GM13976 (cell line): ENCODE data around the gene COL28A1.

ENCODE experiments used
- DNase-seq: peaks from one replicate; pipeline ENCODE4 v3.0.0; 2012; ENCODE audit warnings: low spot score
- in situ Hi-C: fragments of 300-500 bp; cut with MboI; formaldehyde crosslinking; loops from one replicate; pipeline ENCODE4 v1.12.0; 2022; ENCODE audit warnings: low sequenced_read_pairs, mixed read lengths, inconsistent platforms; ENCODE audit not compliant: unreplicated experiment
- TF ChIP-seq, protein P1 (sequence below): IDR thresholded peaks from 2 replicates; pipeline ENCODE4 v1.5.1; 2012; ENCODE audit warnings: borderline replicate concordance, mild to moderate bottlenecking; ENCODE audit not compliant: insufficient read depth; ENCODE audit errors: extremely low read depth, missing control alignments, control extremely low read depth

COL28A1 gene

DNA sequence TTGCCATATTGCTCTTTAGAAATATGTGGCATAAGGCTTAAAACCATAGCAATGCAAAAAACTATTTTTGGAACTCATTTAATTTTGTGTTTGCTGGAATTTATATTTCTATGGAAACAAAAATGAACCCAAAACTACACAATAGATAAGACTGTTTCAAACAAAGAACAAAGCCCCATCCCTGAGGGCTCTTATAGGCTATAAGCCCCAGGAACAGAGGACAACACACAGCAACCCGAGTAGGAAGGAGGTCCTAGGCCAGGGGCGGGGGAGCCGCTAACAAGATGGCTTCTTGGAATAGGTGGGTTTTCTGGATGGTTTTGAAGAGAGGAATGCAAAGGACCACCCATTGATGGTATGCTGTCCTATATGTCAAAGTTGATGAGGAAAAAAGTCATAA, 8.6 kb downstream of the COL28A1 start:
- TF ChIP-seq, protein P1, sequence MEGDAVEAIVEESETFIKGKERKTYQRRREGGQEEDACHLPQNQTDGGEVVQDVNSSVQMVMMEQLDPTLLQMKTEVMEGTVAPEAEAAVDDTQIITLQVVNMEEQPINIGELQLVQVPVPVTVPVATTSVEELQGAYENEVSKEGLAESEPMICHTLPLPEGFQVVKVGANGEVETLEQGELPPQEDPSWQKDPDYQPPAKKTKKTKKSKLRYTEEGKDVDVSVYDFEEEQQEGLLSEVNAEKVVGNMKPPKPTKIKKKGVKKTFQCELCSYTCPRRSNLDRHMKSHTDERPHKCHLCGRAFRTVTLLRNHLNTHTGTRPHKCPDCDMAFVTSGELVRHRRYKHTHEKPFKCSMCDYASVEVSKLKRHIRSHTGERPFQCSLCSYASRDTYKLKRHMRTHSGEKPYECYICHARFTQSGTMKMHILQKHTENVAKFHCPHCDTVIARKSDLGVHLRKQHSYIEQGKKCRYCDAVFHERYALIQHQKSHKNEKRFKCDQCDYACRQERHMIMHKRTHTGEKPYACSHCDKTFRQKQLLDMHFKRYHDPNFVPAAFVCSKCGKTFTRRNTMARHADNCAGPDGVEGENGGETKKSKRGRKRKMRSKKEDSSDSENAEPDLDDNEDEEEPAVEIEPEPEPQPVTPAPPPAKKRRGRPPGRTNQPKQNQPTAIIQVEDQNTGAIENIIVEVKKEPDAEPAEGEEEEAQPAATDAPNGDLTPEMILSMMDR: no peak
- in situ Hi-C loops: no loop called here
- no peak for DNase-seq

DNA sequence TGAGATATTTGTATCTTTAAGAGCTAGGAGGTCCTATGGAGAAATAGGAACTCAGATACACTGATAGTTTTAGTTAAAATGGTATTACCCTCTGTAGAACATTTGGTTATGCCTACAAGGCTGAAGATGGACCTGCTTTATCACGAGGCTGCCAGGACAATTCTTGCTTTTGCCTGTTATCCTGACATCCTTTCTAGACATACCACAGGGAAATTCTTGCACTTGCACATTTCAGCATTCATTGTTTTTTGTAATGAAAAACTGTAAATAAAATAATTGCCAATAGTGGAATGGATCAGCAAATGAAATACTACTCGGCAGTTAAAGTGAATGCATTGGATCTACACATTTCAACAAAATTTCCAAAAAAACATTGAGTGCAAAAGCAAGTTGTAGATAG, 9.7 kb downstream of the COL28A1 start:
- DNase-seq: no peak
- TF ChIP-seq, protein P1: no peak
- in situ Hi-C loops: no loop called here

- in situ Hi-C loops: no loop called here
- TF ChIP-seq, protein P1: no peak
- no peak for DNase-seq
These were observed 11.6 kb downstream of the COL28A1 start for GRCh38 chr7:7524121-7524520.

DNA sequence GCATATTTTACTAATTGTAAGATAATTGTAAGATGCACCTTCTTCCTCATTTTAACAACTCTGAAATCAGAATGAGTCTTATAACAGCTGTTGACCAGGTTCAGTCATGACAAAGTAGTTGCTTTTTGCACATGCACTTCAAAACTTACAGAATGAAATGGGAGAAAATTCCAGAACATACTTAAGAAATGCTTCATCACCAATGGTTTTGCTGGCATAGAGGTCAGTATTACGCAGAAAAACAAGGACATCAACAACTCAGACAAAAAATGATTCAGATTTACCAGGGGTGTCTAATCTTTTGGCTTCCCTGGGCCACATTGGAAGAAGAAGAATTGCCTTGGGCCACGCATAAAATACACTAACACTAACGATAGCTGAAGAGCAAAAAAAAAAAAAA, 13.3 kb downstream of the COL28A1 start:
- in situ Hi-C loops: no loop called here
- DNase-seq: no peak
- TF ChIP-seq, protein P1: no peak

DNA sequence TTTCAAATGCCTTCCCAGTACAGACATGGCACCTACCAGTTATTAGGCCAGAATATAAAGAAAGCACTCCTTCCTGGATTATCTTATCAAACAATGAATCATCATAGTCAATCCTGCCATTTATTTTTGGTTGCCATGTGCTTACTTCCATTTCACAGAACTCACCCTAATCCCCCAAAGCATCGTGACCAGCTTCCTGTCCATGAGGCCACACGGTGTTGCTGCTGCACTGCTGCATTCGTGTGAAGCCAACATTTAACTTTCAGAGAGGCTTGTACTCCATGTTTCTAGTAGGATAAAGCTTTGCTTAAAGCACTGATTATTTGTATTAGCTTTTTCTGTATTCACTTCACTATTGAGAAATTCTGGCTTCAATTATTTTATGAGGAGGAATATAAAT, 14.4 kb downstream of the COL28A1 start:
- DNase-seq: no peak
- TF ChIP-seq, protein P1: no peak
- in situ Hi-C loops: no loop called here

DNA sequence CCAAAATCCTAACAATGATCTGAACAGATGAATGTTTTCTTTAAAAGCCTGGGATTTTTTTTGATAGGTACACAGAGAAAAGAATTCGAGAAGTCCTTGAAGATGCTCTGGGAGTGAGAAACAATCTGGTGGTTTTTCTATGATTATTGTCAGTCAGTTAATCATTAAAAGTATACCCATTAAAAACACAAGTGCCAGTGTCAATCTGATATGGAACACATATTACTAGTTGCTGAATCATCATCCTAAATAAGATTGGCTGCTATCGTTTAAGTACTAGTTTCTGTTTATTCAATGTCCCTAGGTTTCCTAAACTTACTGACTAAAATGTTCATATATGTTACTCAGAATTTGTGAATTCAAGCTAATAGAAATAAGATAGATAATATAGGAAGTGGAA, 16.1 kb downstream of the COL28A1 start:
- in situ Hi-C loops: no loop called here
- no peak for DNase-seq
- TF ChIP-seq, protein P1: no peak

DNA sequence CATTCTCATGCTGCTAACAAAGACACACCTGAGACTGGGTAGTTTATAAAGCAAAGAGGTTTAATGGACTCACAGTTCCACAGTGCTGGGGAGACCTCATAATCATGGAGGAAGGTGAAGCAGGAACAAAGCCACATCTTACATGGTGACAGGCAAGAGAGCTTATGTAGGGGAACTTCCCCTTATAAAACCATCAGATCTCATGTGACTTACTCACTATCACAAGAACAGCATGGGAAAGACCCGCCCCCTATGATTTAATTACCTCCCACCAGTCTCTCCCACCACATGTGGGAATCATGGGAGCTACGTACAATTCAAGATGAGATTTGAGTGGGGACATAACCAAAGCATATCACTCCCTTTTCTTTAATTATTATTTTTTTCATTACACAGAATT, 16.6 kb downstream of the COL28A1 start:
- no peak for DNase-seq
- TF ChIP-seq, protein P1: no peak
- in situ Hi-C loops: no loop called here
